Liver (tissue), 9 donors: ENCODE measurements around the gene BCS1L. TPM values are rescaled to one million over a fixed set of nuclear protein-coding genes. Genes with fewer than 3 reads are reported as not detected.
A peak's percentile ranks its signal among the peaks of the same experiment; 100 is the strongest.

Source experiments
- DNase-seq: peaks from one replicate; pipeline ENCODE4 v3.0.0-alpha.2; 2017; ENCODE audit warnings: low spot score
- H3K27ac ChIP-seq, 2 donors: one replicate each; pipeline ENCODE4 v1.7.0; 2013; ENCODE audit warnings: inconsistent platforms in 2 of 2, low read length in 2 of 2, control low read depth in 1 of 2, low read depth in 1 of 2, mild to moderate bottlenecking in 1 of 2
- H3K27me3 ChIP-seq, 4 donors: one replicate each; pipeline versions ENCODE4 v1.6.1 to v1.7.0; 2013; ENCODE audit warnings: low read length in 3 of 4, inconsistent platforms in 1 of 4, mild to moderate bottlenecking in 1 of 4, moderate library complexity in 1 of 4; ENCODE audit not compliant: control insufficient read depth in 4 of 4, insufficient read depth in 4 of 4
- H3K36me3 ChIP-seq, 4 donors: one replicate each; pipeline versions ENCODE4 v1.6.1 to v1.7.0; 2013; ENCODE audit warnings: low read length in 3 of 4, mild to moderate bottlenecking in 3 of 4, low read depth in 1 of 4, moderate library complexity in 1 of 4; ENCODE audit not compliant: control insufficient read depth in 4 of 4, insufficient read depth in 3 of 4
- H3K4me1 ChIP-seq, 4 donors: one replicate each; pipeline versions ENCODE4 v1.6.1 to v1.7.0; 2013; ENCODE audit warnings: low read length in 3 of 4, mild to moderate bottlenecking in 3 of 4, moderate library complexity in 1 of 4; ENCODE audit not compliant: control insufficient read depth in 4 of 4, insufficient read depth in 4 of 4
- H3K4me3 ChIP-seq, 3 donors: one replicate each; pipeline versions ENCODE4 v1.6.1 to v1.7.0; 2013; ENCODE audit warnings: low read length in 3 of 3, control low read depth in 1 of 3, low read depth in 1 of 3, mild to moderate bottlenecking in 1 of 3
- H3K9ac ChIP-seq, 2 donors: one replicate each; pipeline ENCODE4 v1.7.0; 2013; ENCODE audit warnings: low read length in 2 of 2, mild to moderate bottlenecking in 2 of 2, moderate library complexity in 2 of 2, control low read depth in 1 of 2, low read depth in 1 of 2
- H3K9me3 ChIP-seq, 4 donors: one replicate each; pipeline versions ENCODE4 v1.6.1 to v1.7.0; 2013; ENCODE audit warnings: low read length in 3 of 4; ENCODE audit not compliant: control insufficient read depth in 4 of 4
- FOXA2 ChIP-seq: IDR thresholded peaks from 2 replicates; pipeline ENCODE4 v1.6.1; 2016; ENCODE audit warnings: antibody characterized with exemption
- GABPA ChIP-seq, 2 donors: IDR thresholded peaks in 1 of 2; conservative IDR thresholded peaks in 1 of 2; 2 replicates each; pipeline ENCODE4 v1.6.1; 2016; ENCODE audit warnings: antibody characterized with exemption in 2 of 2, mild to moderate bottlenecking in 1 of 2, moderate library complexity in 1 of 2
- HNF4A ChIP-seq, 2 donors: conservative IDR thresholded peaks; 2 replicates each; pipeline ENCODE4 v1.6.1; 2016; ENCODE audit warnings: antibody characterized with exemption in 2 of 2, mild to moderate bottlenecking in 2 of 2
- HNF4G ChIP-seq: IDR thresholded peaks from 2 replicates; pipeline ENCODE4 v1.6.1; 2016; ENCODE audit warnings: antibody characterized with exemption
- JUND ChIP-seq, 2 donors: IDR thresholded peaks; 2 replicates each; pipeline ENCODE4 v1.6.1; 2016; ENCODE audit warnings: antibody characterized with exemption in 2 of 2
- RAD21 ChIP-seq, 2 donors: IDR thresholded peaks; 2 replicates each; pipeline ENCODE4 v1.6.1; 2016; ENCODE audit warnings: antibody characterized with exemption in 2 of 2, mild to moderate bottlenecking in 2 of 2
- RXRA ChIP-seq, 2 donors: IDR thresholded peaks; 2 replicates each; pipeline ENCODE4 v1.6.1; 2017 to 2018; ENCODE audit warnings: antibody characterized with exemption in 2 of 2, mild to moderate bottlenecking in 1 of 2
- SP1 ChIP-seq: IDR thresholded peaks from 2 replicates; pipeline ENCODE4 v1.6.1; 2018; ENCODE audit warnings: antibody characterized with exemption, mild to moderate bottlenecking
- WGBS: extraction: QIAGEN DNeasy Blood & Tissue Kit; methylation state at CpG from one replicate; pipeline ENCODE4 v1.1.7; 2013; 5-methylcytosine and 5-hydroxymethylcytosine counted together
- polyA plus RNA-seq, 2 donors: library from polyadenylated mRNA; stranded (reverse) in 1 of 2; unstranded in 1 of 2; fragments of 200-250 nt in 1 of 2; fragments of >200 nt in 1 of 2; fragmentation: Nextera tagmentation in 1 of 2; extraction: Ambion mirVana in 1 of 2; gene quantifications; one replicate each; pipeline versions ENCODE4 v1.2.1 to v1.2.3, GENCODE V29; 2013 to 2015
- total RNA-seq, 2 donors: library from RNA; depleted of rRNA; stranded (reverse); fragments of >200 nt; gene quantifications; one replicate each; pipeline ENCODE4 v1.2.3, GENCODE V29; 2014
- TF ChIP-seq, protein P1 (sequence below): IDR thresholded peaks from 2 replicates; pipeline ENCODE4 v1.6.1; 2016; ENCODE audit warnings: antibody characterized with exemption
- TF ChIP-seq, protein P2 (sequence below): IDR thresholded peaks from 2 replicates; pipeline ENCODE4 v1.6.1; 2016; ENCODE audit warnings: antibody characterized with exemption, mild to moderate bottlenecking
- TF ChIP-seq, protein P3 (sequence below): fragments of 150-350 bp; IDR thresholded peaks from 2 replicates; pipeline ENCODE4 v1.5.1; 2017; ENCODE audit warnings: improper control_type of control experiment, low read depth, low read length; ENCODE audit not compliant: missing input control
- donor health status: healthy.
- donor health status: healthy.
- donor health status: healthy.
- donor health status: healthy.
- donor health status: healthy.

Gene BCS1L
- total and polyA plus RNA-seq, 4 donors, result 14.8 to 30.1 (median 25.2) TPM

DNA sequence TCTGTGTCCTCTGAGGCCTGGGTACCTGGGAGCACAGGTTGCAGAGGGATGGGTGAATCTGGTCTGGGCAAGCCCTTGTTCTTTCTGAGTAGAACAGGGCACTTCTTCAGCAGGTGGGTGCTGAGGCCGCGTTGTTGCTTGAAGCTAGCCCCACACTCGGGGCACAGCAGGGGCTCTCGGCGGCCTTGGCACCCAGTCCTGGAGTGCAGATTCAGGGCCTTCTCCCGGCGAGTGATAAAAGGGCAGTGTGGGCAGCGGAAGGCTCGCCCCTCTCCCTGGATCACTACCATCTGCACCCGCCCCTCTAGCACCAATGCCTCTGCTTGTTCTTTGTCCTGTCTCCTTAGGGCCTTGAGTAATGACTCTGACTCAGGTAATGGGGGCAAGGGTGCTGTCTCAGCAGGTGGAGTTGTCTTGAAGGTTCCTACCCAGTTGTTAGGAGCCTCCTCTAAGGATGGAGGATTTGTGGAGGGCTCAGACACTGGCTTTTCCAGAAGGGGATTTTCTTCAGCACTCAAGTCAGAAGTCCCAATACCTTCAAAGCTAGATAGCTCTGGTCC is 15.7 kb upstream of the BCS1L start (continued):
- TF ChIP-seq HNF4G, result no peak
- TF ChIP-seq GABPA (IDR thresholded peaks at IDR 0.05 in 1 of 2, conservative IDR thresholded peaks at IDR 0.05 in 1 of 2), result no peak
- no peak for TF ChIP-seq HNF4A (conservative IDR thresholded peaks at IDR 0.05)
- TF ChIP-seq, protein P1, sequence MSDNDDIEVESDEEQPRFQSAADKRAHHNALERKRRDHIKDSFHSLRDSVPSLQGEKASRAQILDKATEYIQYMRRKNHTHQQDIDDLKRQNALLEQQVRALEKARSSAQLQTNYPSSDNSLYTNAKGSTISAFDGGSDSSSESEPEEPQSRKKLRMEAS, result no peak

DNA sequence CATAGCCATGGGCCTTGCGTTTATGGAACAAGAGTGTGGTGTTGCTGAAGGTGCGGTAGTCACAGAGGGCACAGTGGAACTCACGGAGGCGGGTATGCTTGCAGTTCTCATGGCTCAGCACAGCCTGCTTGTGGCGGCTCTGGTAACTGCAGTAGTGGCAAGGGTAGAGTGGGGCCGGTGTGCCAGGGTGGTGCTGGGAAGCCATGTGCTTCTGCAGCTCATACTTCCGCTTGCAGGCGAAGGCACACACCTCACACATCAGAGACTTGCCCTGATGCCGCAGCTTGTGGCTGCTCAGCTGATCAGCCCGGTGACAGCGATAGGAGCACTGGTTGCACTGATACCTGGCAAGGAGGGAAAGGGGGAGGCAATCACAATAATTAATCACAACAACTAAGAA is 14.8 kb upstream of the BCS1L start:
- Histone ChIP-seq H3K4me1 (peaks cover 0 to 22% (median 17%) of the 10 kb centered on the region in 4 donors), H3K36me3 (peaks cover 14 to 68% (median 32%) of the 10 kb centered on the region in 4 donors), H3K4me3 (no peak overlapping the region), H3K9ac (no peak overlapping the region), H3K27me3 (no peaks in the 10 kb centered on the region), H3K9me3 (no peaks in the 10 kb centered on the region), H3K27ac (peak overlapping the region; percentile 55 to 60)
- WGBS, result 71% methylated on average over 11 of the region's 11 CpGs
- TF ChIP-seq FOXA2, result no peak
- TF ChIP-seq HNF4A (conservative IDR thresholded peaks at IDR 0.05), result no peak
- no peak for TF ChIP-seq JUND (IDR thresholded peaks at IDR 0.05)
- peak in 1 of 2 donors; percentile 64 for TF ChIP-seq RAD21 (IDR thresholded peaks at IDR 0.05)
- TF ChIP-seq, protein P2, sequence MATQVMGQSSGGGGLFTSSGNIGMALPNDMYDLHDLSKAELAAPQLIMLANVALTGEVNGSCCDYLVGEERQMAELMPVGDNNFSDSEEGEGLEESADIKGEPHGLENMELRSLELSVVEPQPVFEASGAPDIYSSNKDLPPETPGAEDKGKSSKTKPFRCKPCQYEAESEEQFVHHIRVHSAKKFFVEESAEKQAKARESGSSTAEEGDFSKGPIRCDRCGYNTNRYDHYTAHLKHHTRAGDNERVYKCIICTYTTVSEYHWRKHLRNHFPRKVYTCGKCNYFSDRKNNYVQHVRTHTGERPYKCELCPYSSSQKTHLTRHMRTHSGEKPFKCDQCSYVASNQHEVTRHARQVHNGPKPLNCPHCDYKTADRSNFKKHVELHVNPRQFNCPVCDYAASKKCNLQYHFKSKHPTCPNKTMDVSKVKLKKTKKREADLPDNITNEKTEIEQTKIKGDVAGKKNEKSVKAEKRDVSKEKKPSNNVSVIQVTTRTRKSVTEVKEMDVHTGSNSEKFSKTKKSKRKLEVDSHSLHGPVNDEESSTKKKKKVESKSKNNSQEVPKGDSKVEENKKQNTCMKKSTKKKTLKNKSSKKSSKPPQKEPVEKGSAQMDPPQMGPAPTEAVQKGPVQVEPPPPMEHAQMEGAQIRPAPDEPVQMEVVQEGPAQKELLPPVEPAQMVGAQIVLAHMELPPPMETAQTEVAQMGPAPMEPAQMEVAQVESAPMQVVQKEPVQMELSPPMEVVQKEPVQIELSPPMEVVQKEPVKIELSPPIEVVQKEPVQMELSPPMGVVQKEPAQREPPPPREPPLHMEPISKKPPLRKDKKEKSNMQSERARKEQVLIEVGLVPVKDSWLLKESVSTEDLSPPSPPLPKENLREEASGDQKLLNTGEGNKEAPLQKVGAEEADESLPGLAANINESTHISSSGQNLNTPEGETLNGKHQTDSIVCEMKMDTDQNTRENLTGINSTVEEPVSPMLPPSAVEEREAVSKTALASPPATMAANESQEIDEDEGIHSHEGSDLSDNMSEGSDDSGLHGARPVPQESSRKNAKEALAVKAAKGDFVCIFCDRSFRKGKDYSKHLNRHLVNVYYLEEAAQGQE, result no peak
- TF ChIP-seq, protein P3, sequence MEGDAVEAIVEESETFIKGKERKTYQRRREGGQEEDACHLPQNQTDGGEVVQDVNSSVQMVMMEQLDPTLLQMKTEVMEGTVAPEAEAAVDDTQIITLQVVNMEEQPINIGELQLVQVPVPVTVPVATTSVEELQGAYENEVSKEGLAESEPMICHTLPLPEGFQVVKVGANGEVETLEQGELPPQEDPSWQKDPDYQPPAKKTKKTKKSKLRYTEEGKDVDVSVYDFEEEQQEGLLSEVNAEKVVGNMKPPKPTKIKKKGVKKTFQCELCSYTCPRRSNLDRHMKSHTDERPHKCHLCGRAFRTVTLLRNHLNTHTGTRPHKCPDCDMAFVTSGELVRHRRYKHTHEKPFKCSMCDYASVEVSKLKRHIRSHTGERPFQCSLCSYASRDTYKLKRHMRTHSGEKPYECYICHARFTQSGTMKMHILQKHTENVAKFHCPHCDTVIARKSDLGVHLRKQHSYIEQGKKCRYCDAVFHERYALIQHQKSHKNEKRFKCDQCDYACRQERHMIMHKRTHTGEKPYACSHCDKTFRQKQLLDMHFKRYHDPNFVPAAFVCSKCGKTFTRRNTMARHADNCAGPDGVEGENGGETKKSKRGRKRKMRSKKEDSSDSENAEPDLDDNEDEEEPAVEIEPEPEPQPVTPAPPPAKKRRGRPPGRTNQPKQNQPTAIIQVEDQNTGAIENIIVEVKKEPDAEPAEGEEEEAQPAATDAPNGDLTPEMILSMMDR, result peak; percentile 7
- no peak for DNase-seq

DNA sequence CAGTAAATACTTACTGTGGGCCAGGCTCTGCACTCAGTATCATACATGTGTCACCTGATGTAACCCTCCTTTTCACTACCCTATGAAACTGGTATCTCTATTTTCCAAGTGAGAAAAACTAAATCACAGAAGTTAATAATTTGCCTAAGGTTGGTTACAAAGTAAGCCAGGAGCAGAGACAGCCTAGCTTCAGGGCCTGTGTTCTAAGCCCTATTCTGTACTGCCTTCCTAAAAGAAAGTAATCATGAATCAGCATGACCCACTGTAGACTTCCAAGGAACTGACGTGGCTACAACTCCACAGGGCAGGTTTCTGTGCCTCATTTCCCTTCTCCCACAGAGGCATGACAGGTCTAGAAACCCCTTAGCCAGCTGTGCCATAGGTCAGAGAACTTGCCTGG is 14.4 kb upstream of the BCS1L start:
- Histone ChIP-seq H3K4me3 (no peak overlapping the region), H3K9ac (no peak overlapping the region), H3K36me3 (peaks cover 14 to 70% (median 33%) of the 10 kb centered on the region in 4 donors), H3K4me1 (peaks cover 0 to 22% (median 17%) of the 10 kb centered on the region in 4 donors), H3K9me3 (no peaks in the 10 kb centered on the region), H3K27me3 (no peaks in the 10 kb centered on the region), H3K27ac (peak overlapping the region; percentile 55 to 60)
- TF ChIP-seq, protein P3, result no peak
- peak; percentile 55 for TF ChIP-seq SP1
- TF ChIP-seq RXRA (IDR thresholded peaks at IDR 0.05), result peak in 1 of 2 donors; percentile 45
- TF ChIP-seq HNF4A (conservative IDR thresholded peaks at IDR 0.05), result peak in 1 of 2 donors; percentile 25
- 44% methylated on average over 1 of the region's 1 CpG for whole genome bisulfite sequencing
- no peak for DNase-seq
